NCI-H2227 treated with DMSO at 0.1 percent for 48 hours (cell line): ENCODE measurements around the gene TSHZ1.

ENCODE experiments used
- DNase-seq: peaks from one replicate; lab custom pipeline; 2025; lab: John Stamatoyannopoulos, UW

The TSHZ1 gene

DNA sequence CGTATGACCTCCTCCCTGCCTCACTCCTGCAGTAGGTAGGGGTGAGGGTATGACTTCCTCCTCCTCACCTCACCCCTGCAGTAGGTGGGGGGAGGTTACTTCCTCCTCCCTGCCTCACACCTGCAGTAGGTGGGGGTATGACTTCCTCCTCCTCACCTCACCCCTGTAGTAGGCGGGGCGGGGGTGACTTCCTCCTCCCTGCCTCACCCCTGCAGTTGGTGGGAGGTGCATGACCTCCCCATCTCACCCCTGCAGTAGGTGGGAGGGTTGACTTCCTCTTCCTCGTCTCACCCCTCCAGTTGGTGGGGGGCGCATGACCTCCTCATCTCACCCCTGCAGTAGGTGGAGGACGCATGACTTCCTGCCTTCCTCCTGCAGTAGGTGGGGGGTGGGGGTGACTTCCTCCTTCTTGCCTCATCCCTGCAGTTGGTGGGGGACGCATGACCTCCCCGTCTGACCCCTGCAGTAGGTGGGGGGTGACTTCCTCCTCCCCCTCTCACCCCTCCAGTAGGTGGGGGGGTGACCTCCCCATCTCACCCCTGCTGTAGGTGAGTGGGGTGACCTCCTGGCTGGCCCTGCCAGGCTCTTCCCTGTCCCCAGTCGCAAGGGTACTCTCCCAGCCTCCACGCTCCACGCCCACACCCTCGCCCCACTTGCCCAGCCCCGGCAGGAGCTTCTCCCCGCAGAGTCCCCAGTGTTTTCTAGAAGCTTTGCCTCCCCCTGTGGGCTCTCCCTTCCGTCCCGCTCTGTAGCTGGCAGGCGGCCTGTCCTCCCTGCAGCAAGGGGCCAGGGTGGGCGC lies 39.3 kb downstream of the TSHZ1 start:
- DNase-seq = no peak

DNA sequence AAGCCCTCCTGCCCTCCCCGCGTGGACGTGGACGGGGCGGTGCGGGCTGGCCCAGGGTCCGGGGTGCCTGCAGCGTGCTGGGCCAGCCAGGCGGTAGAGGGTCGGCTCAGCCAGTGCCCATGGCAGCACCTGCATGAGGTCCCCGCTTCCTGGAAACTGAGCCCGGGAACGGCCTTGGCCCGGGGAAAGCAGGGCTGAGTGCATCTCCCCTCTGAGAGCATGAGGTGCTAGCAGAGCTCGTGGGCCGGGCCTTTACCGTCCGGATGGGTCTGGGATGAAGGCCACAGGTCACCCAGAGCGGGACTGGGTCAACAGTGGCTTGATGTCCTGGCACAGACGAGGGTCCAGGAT lies 39.8 kb downstream of the TSHZ1 start:
- DNase-seq = no peak

DNA sequence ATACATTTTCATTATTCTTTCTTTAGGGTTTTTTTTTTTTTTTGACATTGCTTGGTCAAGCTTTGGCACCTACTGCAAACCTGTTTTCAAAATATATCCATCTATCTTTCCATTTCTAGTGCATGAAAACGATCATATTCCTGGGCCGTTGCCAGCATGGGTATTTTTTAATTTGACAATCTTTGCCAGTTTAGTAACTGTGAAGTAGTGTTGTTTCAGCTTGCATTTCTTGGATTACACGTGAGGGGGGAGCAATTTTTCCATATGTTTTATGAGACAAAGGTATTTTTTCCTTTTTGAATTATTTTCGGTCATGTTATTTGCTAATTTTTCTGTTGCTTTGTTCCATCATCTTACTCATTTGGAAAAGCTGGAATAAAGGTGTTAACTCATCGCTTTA lies 40.9 kb downstream of the TSHZ1 start:
- no peak for DNase-seq

DNA sequence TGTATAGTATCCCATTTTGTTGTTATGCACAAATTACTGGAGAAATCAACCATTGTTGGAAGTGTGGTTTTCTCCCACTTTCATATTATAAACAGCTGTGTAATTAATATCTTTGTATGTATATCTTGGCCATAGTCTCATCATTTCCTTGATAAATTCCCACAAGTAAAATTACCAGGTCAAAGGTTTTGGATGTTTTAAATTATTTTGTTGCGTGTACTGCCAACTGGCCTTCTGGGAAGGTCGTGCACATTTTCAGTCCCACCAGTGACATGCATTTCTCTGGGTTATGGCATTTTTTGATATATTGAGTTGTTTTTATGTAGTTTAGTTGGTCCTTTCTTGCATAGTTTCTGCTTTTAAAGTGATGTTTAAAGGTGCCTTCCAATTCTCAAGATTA lies 41.5 kb downstream of the TSHZ1 start:
- no peak for DNase-seq

DNA sequence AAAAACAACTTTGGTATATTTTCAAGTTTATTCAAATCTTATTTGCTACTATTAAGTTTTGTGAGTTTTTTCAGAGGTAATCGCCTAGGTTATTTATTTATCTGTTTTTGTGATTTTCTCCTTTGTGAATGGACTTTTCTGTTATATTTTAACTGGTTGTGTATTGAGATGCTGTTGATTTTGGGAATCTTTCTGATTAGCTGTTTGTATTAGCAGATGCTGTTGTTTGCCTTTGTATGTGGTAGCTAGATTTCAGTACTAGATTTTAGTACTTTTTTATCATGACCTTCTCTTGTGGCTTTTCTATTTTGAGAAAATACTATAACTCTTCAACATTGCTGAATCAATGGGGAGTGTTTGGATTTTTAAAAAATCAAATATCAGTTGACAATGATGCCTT lies 42.4 kb downstream of the TSHZ1 start:
- DNase-seq = no peak

DNA sequence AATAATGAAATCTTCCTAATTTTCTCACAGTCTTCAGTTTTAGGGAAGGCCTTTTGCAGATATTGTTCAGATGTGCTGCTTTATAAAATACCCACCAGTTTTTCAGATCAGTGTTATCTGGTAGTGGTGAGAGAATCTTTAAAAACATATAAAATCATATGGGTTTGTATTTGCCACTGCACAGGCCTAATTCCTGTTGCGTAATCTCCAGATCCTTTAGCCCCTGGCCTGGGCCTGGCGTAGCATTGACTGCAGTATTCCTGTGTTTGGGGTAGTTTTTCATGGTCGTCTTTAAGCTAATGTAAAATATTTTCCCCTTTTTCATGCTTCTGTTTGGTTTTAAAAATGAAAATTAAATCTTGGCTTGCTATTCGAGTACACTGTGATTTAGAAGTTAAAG lies 43.2 kb downstream of the TSHZ1 start:
- no peak for DNase-seq

DNA sequence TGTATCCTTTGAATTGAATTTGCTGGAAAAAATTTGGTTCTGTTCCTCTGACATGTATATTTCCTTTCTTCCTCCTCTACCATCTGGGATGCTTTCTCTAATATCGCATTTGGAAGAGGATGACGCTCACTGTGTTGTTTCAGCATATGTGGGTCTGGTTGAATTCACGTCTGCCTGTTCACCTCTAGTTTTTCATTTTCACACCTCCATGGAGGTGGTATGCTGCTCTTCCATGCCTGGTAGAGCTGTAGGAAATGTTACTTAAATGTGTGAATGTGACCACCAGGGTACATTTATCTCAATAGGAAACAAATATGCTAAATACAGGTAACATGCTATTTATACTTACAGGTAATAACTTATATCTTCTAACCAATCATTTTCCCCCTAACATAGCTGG lies 44.5 kb downstream of the TSHZ1 start:
- DNase-seq = no peak

DNA sequence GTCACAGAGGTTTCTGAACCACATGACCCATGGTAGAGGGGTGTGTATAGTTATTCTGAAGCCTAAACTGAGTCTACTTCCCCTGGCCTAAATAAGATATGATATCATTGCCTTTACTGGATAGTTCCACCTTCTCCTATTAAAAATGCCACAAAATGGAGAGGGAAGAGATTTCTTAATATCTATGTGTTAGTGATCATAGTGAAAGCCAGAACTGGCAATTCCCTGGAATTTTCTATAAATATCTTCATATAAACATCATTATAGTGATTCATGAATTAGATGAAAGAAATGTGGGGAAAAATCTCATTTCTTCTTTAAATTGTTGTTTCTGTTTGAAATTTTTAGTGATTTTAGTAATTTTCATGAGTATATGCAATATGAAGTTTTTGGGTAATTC lies 45.8 kb downstream of the TSHZ1 start:
- no peak for DNase-seq

DNA sequence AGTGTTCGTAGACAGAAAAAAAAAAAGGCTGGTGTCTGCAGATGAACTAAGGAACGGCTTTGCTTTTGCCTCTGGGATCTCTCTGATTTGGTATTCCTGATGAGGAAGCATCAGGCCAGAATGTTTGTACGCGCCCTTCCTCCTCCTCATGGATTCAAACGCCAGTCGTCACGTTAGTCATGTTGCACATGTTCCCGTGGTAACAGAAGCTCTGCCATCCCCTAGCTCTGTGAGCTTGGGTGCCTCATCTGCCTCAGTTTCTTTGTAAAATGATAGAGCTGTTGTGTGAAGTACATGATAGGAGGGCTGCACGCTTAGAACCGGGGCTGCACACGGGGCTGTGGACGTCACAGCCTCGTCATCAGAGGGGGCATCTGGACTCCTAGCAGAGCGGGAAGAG lies 47.0 kb downstream of the TSHZ1 start:
- no peak for DNase-seq

DNA sequence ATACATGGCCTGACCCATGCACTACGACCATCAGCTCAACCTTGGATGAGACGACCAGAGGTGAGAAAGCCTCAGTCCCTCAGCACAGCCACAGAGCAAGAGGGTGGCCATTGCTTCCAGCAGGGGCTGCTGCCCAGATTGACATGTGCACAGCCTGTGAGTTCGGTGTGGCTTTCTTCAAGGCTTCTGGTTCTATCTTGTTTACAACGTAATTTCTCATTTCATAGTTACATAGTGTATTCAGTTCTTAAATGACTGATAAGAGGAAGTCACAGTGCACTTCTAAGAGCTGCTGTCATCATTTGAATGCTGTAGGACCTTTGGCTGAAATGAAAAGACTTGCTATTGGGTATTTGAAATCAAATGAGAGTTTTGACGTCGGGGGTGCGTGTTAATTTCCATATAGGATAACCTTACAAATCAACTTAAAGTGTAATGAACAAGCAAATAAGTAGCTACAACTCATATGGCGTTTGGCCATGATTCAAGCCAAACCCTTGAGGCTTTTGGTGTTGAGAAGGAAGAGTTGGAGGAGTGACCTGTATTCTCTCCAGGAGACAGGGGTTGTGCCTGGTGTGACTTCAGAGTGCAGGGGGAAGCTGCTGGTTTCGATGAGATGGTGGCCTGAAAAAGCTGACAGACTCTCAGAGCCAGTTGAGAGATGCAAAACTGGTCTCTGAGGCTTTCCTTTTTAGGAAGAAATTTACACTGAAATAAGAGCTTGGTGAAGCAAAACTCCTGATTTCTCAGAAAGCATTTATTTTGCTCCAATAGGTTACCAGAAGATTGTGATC lies 51.0 kb downstream of the TSHZ1 start:
- DNase-seq = no peak

DNA sequence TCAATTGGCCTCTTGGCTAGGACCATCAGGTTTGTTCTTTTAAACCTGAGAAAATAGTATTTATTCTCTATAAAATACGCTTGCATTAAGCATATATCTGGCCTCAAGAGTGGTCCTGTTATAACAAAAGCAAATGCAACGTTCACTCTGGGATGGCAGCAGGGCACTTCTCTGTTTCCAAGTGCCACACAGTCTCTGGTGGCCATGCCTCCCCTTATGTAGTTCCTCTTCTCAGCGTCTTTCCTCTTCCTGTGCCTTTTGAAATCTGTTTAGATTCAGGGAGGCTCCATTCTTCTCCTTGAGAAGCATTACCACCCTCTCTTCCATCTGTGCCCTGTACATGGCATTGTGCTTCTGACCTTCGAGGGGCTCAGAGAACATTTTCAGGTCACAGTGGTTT lies 51.9 kb downstream of the TSHZ1 start:
- no peak for DNase-seq

DNA sequence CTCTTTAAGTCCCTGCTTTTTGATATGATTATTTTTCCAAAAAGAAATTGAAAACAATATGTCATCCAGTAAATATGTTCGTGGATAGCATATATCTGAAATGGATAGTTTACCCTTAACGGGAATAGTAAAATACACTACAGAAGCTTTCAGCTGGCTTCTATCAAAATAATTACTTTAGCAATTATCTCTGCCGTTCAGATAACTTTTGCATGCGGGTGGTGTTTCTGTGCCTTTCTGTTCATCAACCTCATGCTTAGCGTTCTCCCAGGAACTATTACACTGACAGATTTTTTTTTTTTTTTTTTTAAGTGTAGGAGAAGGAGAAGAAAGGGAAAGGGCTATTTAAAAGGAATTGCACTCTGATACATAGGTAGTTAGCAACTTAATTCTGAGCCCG lies 53.6 kb downstream of the TSHZ1 start:
- DNase-seq = no peak

DNA sequence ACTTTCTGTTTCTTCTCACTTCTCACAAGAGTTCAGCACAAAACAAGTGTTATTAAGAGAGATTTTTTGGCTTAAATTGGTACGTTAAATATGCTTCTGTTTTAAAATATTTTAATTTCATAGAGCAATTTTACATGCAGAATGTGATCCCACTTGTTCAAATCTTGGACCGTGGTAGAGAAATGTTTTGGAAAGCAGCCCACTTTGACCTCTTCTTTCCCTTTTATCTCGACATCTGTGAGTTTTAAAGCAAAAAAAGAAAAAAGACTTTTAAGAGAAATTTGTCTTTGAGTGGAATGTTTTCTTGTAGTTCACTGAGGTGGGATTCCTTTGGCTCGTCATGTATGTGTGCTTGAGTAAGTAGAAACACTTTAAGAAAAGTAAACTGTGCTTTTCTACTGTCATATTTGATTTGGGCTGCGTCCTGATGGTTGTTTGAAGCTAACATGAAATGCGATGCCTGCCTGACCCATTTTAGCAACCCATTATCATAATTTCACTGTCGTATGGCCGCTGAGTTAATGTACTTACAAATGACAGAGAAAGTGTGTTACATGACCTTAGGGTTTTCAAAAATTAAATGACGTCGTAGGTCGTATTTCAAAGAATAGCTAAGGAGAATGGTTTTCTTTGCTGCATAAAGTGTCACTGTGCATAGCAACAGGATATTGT lies 54.5 kb downstream of the TSHZ1 start:
- DNase-seq = no peak

DNA sequence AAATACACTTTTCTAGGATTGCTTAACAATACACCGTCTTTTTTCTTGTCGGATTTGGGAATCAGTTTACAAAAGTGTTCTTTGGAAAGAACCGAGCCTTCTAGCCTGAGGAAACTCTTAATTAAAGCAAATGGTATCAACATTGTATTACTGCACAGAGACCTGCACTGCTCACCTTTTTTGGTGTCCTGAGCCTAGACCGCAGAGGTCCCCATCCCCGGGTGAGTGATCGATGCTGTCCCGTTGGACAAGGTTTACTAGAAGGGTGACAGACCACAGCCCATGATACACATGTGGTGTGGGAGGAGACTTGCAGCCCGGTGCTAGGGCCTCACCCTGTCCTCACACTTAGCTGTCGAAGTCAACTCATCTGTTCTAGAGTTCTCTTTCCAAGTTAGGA lies 55.3 kb downstream of the TSHZ1 start:
- no peak for DNase-seq

DNA sequence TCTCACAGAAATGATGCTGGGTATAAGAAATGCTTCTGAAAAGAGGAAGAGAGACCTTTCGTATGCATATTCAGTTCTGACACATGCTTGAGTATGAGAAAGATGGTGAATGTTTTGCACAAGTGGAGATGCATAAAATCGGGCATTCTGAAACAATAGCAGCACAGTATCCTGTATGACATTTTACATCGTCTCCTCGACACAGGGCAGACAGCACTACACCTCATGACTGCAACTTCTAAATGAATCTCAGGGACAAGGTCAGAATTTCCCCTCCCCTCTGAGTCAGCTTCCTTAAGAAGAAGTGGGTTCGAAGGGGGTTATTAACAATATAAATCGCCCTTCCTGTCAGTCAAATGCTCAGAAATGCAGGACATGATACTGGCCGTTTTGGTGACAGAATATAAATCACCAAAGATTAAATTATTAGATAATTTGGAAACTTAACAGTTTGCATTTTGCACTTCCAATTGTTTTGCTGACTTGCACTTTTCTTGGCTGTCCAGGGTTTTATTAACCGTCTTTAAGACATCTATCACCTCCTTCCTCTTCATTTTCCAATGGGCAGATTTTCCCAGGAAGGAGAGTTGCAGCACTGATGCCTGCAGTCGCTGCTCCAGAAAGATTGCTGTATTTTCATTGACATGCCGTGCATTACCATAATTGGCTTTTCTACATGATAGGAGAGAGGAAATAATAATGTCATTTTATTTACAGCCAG lies 57.2 kb downstream of the TSHZ1 start:
- no peak for DNase-seq

DNA sequence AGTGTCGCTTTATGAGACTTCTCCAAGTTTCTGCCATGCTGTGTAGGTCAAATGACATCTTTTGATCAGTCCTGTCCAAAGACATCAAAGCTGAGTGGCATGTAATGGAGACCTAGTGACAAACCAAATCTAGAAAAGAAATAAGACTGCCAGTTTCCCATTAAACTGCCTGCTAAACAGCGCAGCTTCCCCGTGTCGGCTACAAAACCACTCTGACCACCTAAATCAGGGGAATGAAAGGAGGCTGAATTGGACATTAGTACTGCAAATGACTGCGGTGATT lies 57.7 kb downstream of the TSHZ1 start:
- no peak for DNase-seq

DNA sequence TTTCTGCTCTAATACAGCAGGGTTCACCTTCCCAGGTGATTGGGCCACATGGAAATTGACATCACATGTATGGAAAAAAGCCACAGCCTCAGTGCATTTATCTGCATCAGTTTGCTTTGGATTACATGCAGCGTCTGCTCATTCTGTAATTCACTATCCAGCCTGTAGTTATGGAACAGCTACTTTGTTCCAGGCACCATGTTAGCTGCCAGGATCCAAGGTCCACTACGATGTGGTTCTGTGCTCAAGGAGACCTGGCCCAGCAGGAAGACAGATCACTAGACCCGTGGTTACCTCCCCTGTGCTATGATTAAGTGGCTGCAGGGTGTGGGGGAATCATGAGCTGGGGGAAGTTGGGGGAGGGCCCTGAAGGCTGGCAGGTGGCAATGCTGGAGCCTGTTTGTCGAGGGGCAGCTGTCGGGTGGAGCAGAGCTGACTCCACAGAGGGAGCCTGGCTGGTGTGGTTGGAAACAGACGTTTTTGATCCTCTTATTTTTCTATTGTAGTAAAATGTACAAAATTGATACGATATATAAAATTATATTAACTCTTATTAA lies 58.6 kb downstream of the TSHZ1 start:
- DNase-seq = no peak

DNA sequence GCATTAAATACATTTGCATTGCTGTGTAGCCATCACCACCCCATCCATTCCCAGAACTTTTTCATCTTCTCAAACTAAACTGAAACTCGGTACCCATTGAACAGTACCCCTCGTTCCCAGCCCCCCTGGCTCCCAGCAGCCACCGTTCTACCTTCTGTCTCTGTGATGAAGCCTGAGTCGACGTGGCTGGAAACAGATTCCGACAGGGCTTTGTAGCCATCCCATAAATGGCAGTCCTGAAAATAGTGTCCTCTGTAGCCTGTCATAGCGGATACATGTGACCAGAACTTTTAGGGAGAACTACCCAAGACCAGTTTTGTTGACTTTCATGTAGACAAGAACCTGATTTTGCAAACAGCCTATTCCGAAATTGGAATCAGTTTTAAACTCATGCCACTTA lies 59.1 kb downstream of the TSHZ1 start:
- no peak for DNase-seq

DNA sequence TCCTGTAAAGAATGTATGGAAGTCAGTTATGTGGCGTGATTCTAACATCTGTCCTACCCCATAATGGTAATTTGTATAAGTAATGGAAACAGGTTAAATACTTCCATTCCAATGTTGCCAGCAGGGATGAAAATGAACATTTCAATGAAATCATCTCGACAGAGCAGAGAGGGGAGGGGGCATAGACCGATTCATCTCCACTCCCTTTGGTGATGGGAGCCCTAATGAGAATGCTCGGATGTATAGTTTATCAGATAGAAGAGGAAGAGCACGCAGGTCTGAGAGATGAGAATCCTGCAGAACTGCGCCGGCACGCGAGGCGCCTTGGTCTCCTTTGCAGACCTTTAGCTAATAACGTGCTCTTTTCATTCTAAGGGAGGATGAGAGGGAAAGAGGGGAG lies 61.4 kb downstream of the TSHZ1 start:
- no peak for DNase-seq

DNA sequence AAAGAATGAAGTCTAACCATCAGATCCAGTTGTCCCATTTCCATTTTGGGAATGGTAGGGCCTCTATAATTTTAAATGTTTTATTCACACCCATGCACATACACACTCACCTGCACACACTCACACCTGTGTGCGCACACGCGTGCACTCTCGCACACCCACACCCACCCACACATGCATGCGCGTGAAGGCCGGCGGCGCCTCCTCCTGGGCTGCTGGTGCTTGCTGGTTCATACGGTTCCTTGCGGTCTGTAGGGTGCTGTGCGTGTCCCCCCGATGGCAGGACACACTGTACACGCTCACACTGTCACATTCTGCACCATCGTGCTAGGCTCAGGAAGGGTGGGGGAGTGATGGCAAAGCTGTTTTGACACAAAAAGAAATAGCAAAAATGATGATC lies 63.2 kb downstream of the TSHZ1 start:
- no peak for DNase-seq

DNA sequence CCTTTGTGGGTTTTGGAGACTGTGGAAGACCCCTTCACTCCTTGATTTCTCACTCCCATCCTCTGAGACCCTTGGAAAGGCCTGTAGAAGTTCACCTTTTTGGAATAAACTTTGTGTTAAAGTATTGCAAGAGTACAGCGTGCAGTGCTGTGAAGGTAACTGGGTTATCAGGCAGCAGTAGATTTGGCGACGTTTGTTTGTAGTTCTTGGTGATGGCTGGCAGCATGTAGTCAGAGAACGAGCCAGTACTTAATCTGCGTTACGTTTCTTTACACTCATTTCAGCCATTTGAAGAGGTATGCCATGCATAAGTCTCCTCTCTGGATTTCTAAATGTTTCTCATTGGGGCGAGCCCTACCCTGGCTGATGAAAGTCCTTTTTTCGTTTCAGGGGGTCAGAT lies 64.6 kb downstream of the TSHZ1 start:
- no peak for DNase-seq

DNA sequence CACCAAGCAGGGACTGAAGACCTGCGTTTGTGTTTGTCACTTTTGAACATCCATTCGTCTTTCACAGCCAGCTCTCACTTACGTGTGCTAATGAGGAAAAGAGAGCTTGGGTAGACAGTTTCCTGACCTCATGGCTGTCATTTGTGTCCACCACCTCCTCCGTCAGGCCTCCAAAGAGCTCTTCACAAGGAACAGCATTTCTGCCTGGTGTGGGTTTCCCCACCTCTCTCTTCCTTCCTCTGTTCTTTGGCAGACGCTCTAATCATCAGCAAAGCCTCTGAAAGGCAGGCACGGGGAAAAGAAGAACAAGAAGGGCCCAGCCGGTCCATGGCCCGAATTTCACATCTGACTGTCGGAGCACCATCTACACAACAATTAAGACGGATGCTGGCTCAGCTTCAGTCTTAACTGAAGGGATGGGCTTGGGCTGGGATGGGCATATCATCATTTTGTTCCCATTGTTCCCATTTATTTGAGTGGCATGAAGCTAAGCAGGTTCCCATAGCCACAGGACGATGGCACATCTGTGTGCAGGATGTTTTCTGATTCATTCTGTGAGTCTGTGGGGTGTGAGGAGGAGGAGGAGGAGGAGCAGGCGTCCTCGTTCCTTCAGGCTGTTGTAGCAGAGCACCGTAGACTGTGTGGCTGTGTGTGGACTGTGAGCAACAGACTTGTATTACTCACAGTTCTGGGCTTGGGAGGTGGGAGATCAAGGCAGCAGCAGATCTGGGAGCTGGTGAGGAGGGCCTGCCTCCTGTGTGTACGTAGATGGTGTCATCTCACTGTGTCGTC lies 66.4 kb downstream of the TSHZ1 start:
- no peak for DNase-seq
